ENCODE data around the gene NBEAL2.

- TF ChIP-seq CTCF (IDR thresholded peaks at IDR 0.05): no peak
- TF ChIP-seq POLR2A (IDR thresholded peaks at IDR 0.05): no peak
- TF ChIP-seq EP300 (IDR thresholded peaks at IDR 0.05): no peak
These were observed 55.5 kb downstream of the NBEAL2 start for GRCh38 chr3:47034868-47035489.
